ENCODE measurements around the gene SEMA6A. TPM values are rescaled to one million over a fixed set of nuclear protein-coding genes. Genes with fewer than 3 reads are reported as not detected.

The SEMA6A gene
- total RNA-seq, 2 donors from 2014 or later, result 3.9 to 4.4 TPM

DNA sequence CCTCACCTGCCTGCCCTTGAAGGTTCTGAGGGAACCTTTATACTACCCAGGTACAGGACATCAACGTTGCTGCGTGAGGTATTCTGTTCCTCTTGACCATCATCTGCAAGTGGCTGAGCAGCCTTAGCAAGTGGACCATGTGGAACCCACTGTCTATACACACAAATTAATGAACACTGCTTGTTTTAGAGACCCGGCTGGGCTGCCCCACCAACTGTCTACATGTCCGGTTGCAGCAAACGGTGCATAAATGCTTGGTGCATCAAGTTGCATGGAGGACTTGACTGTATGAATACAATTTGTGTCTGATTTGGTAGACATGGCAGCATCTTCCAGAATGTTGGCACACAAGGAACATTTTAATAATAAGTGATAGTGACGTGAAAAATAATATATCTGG is 65.8 kb downstream of the SEMA6A start:
- Histone ChIP-seq H3K27ac (no peak overlapping the region), H3K36me3 (no peaks in the 10 kb centered on the region), H3K27me3 (no peaks in the 10 kb centered on the region), H3K9me3 (no peaks in the 10 kb centered on the region), H3K4me1 (peaks cover 0 to 4% of the 10 kb centered on the region in 2 donors), H3K4me3 (no peak overlapping the region)
- TF ChIP-seq, protein P1, sequence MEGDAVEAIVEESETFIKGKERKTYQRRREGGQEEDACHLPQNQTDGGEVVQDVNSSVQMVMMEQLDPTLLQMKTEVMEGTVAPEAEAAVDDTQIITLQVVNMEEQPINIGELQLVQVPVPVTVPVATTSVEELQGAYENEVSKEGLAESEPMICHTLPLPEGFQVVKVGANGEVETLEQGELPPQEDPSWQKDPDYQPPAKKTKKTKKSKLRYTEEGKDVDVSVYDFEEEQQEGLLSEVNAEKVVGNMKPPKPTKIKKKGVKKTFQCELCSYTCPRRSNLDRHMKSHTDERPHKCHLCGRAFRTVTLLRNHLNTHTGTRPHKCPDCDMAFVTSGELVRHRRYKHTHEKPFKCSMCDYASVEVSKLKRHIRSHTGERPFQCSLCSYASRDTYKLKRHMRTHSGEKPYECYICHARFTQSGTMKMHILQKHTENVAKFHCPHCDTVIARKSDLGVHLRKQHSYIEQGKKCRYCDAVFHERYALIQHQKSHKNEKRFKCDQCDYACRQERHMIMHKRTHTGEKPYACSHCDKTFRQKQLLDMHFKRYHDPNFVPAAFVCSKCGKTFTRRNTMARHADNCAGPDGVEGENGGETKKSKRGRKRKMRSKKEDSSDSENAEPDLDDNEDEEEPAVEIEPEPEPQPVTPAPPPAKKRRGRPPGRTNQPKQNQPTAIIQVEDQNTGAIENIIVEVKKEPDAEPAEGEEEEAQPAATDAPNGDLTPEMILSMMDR (IDR thresholded peaks at IDR 0.05), result no peak
- DNase-seq (ENCODE audit: low spot score), result no peak

DNA sequence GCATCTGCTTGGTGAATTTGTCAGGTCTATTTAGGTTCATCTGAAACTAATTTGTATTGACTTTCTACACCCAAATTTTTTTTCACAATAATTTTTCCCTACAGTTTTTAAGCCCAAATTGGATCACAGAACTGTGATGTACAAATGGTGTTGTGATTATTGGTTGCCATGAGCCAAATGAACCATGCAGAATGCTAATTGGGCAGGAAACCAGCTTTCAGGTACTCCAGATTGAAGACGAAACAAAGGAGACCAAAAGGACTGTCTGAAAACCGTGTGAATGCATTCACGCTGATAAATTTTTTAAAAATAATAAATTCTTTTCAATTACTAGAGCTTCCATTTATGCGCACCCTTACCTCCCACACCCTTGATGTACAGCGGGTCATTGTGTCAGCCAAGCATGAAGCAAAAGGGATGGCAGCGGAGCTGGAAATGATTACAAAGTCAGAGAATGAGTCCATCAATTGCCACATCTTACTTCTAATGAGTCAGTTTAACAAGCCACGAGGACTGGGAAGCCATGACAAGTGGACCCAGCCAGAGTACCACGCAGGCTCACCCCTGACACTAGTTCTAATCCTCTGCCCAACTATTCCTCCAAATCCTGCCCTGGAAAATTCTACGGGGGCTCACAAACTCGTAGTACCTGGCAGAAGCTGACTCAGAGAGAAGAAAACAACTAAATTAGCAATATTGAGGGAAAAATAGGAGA is 66.5 kb downstream of the SEMA6A start:
- no peak for DNase-seq (ENCODE audit: low spot score)
- no peaks in the 10 kb centered on the region for H3K9me3 ChIP-seq
- no peak overlapping the region for H3K27ac ChIP-seq
- peaks cover 0 to 4% of the 10 kb centered on the region in 2 donors for H3K4me1 ChIP-seq
- H3K4me3 ChIP-seq, result no peak overlapping the region
- H3K36me3 ChIP-seq, result no peaks in the 10 kb centered on the region
- TF ChIP-seq, protein P1 (IDR thresholded peaks at IDR 0.05), result no peak
- no peaks in the 10 kb centered on the region for H3K27me3 ChIP-seq

DNA sequence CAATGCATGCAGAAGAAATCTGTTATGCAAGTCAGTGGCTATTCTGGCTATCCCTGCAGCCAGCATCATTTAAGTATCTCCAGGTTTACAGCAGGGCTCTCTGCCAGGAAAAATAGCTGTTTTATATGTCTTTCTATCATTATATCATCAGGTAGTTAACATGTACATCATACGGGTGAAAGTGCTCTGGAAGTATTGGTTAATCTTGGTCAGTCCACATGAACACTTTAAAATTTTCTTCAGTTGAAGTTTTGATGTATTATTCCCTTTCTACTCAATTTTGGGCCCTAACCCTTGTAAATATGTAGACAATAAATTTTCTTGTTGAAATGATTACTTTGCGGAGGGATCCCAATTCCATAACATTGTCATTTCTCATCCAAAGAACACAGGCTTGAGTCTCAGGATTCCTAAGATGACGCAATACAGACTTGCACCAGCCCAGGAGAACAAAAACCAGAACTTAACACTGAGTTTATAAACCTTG is 67.5 kb downstream of the SEMA6A start:
- no peak for DNase-seq (ENCODE audit: low spot score)
- Histone ChIP-seq H3K27ac (no peak overlapping the region), H3K4me1 (peaks cover 0 to 10% of the 10 kb centered on the region in 2 donors), H3K27me3 (no peaks in the 10 kb centered on the region), H3K9me3 (no peaks in the 10 kb centered on the region), H3K4me3 (no peak overlapping the region), H3K36me3 (no peaks in the 10 kb centered on the region)
- TF ChIP-seq, protein P1 (IDR thresholded peaks at IDR 0.05), result no peak

DNA sequence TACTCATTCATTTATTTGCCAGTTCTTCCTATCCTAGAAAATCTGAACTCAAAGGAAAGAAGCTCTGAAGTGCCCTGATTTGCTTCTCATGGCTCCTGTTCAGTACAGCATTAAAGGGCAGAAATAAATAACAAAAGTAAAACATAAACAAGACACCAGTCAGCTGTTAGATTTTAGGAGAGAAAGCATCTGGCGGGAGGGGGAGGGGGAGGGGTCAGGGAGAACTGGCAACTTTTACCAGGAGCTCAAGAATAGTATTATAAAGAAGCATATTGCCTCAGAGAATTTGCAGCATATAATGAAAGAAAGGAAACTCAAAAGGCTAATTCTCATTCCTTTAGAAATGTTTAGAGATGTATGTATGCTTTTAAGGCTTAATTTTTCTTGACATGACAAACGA is 68.1 kb downstream of the SEMA6A start:
- H3K27ac ChIP-seq, result no peak overlapping the region
- H3K36me3 ChIP-seq, result no peaks in the 10 kb centered on the region
- no peaks in the 10 kb centered on the region for H3K9me3 ChIP-seq
- no peak for DNase-seq (ENCODE audit: low spot score)
- no peak overlapping the region for H3K4me3 ChIP-seq
- TF ChIP-seq, protein P1 (IDR thresholded peaks at IDR 0.05), result no peak
- H3K4me1 ChIP-seq, result peaks cover 0 to 10% of the 10 kb centered on the region in 2 donors
- no peaks in the 10 kb centered on the region for H3K27me3 ChIP-seq

DNA sequence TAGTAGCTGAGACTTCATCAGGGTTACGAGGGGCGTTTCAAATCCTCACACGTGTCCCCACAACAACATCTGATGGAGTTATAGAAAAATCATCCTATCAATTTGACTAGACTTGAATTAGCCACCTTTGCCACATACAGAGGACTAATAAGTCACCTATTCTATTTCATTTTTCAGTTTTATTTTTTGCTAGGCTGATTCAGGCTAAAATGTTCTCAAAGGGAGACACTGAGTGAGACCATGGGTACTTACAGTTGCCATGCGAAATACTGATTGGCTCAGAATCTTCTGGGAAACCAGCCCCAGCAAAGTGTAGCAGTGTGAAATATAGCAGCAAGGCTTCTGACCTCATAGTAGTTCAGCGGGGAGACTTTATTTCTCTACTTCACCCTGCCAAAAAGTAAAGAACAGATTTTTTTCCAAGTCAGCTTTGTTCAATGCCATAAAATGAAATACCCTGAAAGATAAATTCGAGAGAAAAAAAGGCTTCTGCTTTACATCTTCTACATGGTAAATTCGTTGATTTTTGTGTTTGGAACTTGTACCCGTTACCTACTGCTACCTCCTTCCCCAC is 69.9 kb downstream of the SEMA6A start:
- Histone ChIP-seq H3K9me3 (no peaks in the 10 kb centered on the region), H3K4me3 (no peak overlapping the region), H3K27ac (no peak overlapping the region), H3K27me3 (no peaks in the 10 kb centered on the region), H3K36me3 (no peaks in the 10 kb centered on the region), H3K4me1 (peaks cover 0 to 10% of the 10 kb centered on the region in 2 donors)
- TF ChIP-seq, protein P1 (IDR thresholded peaks at IDR 0.05), result no peak
- no peak for DNase-seq (ENCODE audit: low spot score)

Data from right atrium auricular region (tissue), 2 donors.